DMS79 treated with DMSO at 0.1 percent for 48 hours (cell line): ENCODE measurements around the gene CPNE7.
"Not testable (repeated sequence)": the region's sequence is repeated elsewhere in the genome, so short reads cannot be mapped to it uniquely, and the experiment has no call there.

ENCODE experiments used
- DNase-seq: peaks from one replicate; lab custom pipeline; 2025; lab: John Stamatoyannopoulos, UW

Gene CPNE7

GRCh38 chr16:89583895-89584644, 8.5 kb downstream of the CPNE7 start:
- no peak for DNase-seq

- no peak for DNase-seq
Measured at GRCh38 chr16:89584768-89585549, 9.4 kb downstream of the CPNE7 start.

- DNase-seq: no peak
Measured at GRCh38 chr16:89586218-89586617, 10.7 kb downstream of the CPNE7 start.

GRCh38 chr16:89586853-89587252, 11.3 kb downstream of the CPNE7 start:
- DNase-seq: no peak

- DNase-seq: not testable (repeated sequence)
Measured at GRCh38 chr16:89587676-89588075, 12.1 kb downstream of the CPNE7 start.

GRCh38 chr16:89588413-89589109, 13.0 kb downstream of the CPNE7 start:
- no peak for DNase-seq

GRCh38 chr16:89589241-89589926, 13.8 kb downstream of the CPNE7 start:
- no peak for DNase-seq

GRCh38 chr16:89593841-89594240, 18.3 kb downstream of the CPNE7 start:
- no peak for DNase-seq

- DNase-seq: no peak
Measured at GRCh38 chr16:89595330-89596060, 19.9 kb downstream of the CPNE7 start.

- DNase-seq: no peak
Measured at GRCh38 chr16:89596061-89596689, 20.6 kb downstream of the CPNE7 start.

GRCh38 chr16:89596957-89597649, 21.5 kb downstream of the CPNE7 start:
- DNase-seq: no peak

- no peak for DNase-seq
Measured at GRCh38 chr16:89598199-89598598, 22.6 kb downstream of the CPNE7 start.

GRCh38 chr16:89599451-89599858, 23.9 kb downstream of the CPNE7 start:
- no peak for DNase-seq

- DNase-seq: no peak
Measured at GRCh38 chr16:89599902-89600301, 24.3 kb downstream of the CPNE7 start.

GRCh38 chr16:89600427-89600826, 24.9 kb downstream of the CPNE7 start:
- DNase-seq: no peak

GRCh38 chr16:89600956-89601355, 25.4 kb downstream of the CPNE7 start:
- DNase-seq: no peak

- DNase-seq: no peak
Measured at GRCh38 chr16:89601906-89602272, 26.3 kb downstream of the CPNE7 start.

GRCh38 chr16:89602273-89602951, 26.9 kb downstream of the CPNE7 start:
- peak; percentile 3 for DNase-seq

GRCh38 chr16:89602952-89603590, 27.5 kb downstream of the CPNE7 start:
- DNase-seq: no peak
